ENCODE results near the gene MAMLD1.
"Not testable (repeated sequence)": the region's sequence is repeated elsewhere in the genome, so short reads cannot be mapped to it uniquely, and the experiment has no call there.

The MAMLD1 gene

DNA sequence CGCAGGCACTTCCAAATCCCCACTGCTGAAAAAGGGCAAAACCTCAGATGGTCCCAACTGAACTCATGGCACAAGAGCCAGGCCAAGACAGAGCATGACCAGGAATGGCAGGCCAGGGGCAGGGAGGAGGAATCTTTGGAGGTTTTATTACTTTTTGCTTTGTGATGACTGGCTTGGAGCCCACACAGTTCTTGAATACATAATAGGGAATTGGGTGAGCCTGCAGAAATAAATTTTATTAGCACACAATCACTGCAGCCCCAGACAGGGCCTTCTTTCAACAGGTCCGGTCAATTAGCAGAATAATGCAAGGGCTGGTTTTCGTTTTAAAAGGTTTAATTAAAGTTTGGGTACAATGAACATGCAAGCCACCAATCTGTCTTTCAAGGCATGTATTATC lies 23.4 kb upstream of the MAMLD1 start:
- Histone ChIP-seq H3K27me3 (no peaks in the 10 kb centered on the region), H3K4me3 (no peak overlapping the region), H3K4me2 (no peak overlapping the region), H3K4me1 (peaks cover 0 to 6% (median 0%) of the 10 kb centered on the region in 10 experiments; a peak in 3 of 20 replicates), H4K20me1 (no peaks in the 10 kb centered on the region), H3K9me3 (replicated peaks in 1 of 11) (no peaks in the 10 kb centered on the region; a peak in 1 of 22 replicates), H3K9ac (no peak overlapping the region), H3K27ac (no peak overlapping the region), H3K36me3 (no peaks in the 10 kb centered on the region)
- TF ChIP-seq Cebpa-rat (IDR thresholded peaks at IDR 0.05): no peak

DNA sequence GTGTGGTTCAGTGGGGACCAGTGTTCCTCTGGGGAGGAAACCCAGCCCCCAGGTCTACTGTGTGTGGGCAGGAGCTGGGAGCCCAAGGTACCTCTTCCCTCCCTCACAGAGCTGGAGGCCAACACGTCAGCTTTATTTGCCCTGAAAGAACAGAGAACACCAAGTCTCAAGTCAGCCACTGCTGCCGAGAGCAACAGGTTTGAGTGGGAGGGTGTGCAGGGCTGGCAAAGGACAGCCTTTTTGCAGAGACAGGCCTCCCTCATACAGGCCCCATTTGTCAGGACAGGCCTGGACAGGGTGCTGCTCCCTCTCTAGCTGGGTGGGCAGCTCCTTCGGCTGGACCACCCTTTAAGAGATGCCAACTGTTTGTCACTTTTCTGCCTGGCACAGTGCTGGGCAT lies 22.8 kb upstream of the MAMLD1 start:
- not testable (repeated sequence) for H3K27me3 ChIP-seq; H3K9me3 ChIP-seq (replicated peaks in 1 of 11); H4K20me1 ChIP-seq

DNA sequence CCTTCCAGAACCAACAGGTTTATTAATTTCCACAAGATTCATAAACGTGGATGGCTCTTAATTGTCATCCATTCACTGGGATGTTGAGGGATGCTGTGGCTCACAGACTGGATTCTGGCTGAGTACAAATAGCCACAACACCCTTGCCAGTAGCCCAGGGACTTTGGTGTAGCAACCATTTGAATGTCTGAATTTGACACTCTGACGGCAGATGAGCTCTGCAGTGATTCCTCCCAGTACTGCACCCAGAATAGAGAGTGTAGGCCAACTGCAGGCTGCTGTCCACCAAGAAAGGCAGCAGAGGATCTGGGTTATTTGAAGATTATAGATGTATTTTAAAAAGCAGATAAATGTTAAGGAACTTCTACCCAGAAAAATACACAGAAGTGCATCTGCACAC lies 15.6 kb upstream of the MAMLD1 start:
- no peaks in the 10 kb centered on the region for H3K36me3 ChIP-seq
- H4K20me1 ChIP-seq: no peaks in the 10 kb centered on the region
- no peak for TF ChIP-seq Cebpa-rat (IDR thresholded peaks at IDR 0.05)
- H3K27ac ChIP-seq: no peak overlapping the region
- H3K9ac ChIP-seq: no peak overlapping the region
- H3K4me2 ChIP-seq: no peak overlapping the region
- H3K9me3 ChIP-seq (replicated peaks in 1 of 11): no peaks in the 10 kb centered on the region; a peak in 1 of 22 replicates
- no peak overlapping the region for H3K4me3 ChIP-seq
- H3K4me1 ChIP-seq: peaks cover 0 to 6% (median 0%) of the 10 kb centered on the region in 10 experiments; a peak in 3 of 20 replicates
- no peaks in the 10 kb centered on the region for H3K27me3 ChIP-seq

More for the DNA sequence above, 22.8 kb upstream of the MAMLD1 start:
- H3K9ac ChIP-seq, H3K27ac ChIP-seq, H3K4me1 ChIP-seq, H3K36me3 ChIP-seq, H3K4me3 ChIP-seq, H3K4me2 ChIP-seq: not testable (repeated sequence)

DNA sequence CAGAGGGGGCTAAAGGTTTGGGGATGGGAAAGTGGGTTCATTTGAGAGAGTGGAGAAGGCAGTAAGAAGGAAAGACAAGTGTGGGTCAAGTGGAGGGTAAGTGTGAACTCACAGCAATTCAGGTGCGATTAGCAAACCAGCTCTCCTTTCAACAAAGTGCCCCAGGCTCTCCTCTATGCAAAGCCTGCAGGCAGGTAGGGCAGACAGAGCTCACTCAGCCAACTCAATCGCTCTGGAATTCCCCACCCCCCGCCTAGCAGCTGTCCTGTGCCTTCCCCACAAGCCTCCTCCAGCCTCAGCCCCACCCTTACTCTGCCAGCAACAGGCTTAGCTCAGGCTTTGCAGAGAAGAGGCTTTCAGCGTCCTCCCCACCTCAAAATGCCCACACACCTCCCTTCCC lies 14.8 kb upstream of the MAMLD1 start:
- Histone ChIP-seq H3K9ac (no peak overlapping the region), H3K27me3 (no peaks in the 10 kb centered on the region), H3K36me3 (no peaks in the 10 kb centered on the region), H3K4me2 (no peak overlapping the region), H3K4me3 (no peak overlapping the region), H3K4me1 (peaks cover 0 to 6% (median 0%) of the 10 kb centered on the region in 10 experiments; a peak in 3 of 20 replicates), H3K9me3 (replicated peaks in 1 of 11) (no peaks in the 10 kb centered on the region), H4K20me1 (no peaks in the 10 kb centered on the region), H3K27ac (no peak overlapping the region)
- TF ChIP-seq Cebpa-rat (IDR thresholded peaks at IDR 0.05): no peak

DNA sequence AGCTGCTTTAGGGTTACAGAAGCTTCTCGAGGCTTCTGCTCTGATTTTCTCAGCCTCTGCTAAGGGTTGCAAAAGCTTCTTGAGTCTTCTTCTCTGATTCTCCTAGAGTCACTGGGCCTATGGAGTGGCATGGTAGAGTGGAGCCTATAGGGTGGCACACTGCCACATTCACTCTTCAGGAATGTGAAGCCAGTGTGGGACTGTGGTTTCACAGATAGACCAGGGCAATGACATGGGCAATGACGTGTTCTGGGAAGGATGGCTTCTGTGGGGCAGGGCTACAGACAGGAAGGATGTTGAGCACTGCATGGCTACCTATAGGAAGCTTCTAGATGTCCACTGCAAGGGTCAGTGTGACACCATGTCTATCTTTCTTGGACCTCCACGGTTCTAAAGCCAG lies 11.0 kb upstream of the MAMLD1 start:
- Histone ChIP-seq H3K9me3 (replicated peaks in 1 of 11) (no peaks in the 10 kb centered on the region), H3K36me3 (no peaks in the 10 kb centered on the region), H3K27me3 (no peaks in the 10 kb centered on the region), H3K4me3 (no peak overlapping the region), H3K4me2 (no peak overlapping the region), H3K27ac (no peak overlapping the region), H3K9ac (no peak overlapping the region), H4K20me1 (no peaks in the 10 kb centered on the region), H3K4me1 (no peaks in the 10 kb centered on the region)
- no peak for TF ChIP-seq Cebpa-rat (IDR thresholded peaks at IDR 0.05)

DNA sequence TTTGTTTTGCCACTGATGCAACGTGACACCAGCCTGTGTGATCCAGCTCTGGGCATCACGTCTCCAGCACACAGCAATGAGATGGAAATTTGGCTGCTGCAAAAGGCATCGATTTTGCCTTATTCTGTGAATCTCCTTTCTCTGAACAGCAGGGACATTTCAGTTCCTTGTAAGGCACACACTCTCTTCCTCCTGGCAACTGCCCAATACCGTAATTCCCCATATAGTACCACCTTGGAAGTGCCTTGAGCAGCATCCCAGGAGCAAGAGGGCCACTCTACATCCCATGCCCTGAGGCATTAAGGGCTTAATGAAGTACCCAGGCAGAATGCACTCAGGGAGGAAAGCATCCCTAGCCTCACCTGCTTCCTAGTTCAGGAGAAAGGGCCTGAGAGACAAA lies 10.5 kb upstream of the MAMLD1 start:
- Histone ChIP-seq H3K4me2 (no peak overlapping the region), H3K36me3 (no peaks in the 10 kb centered on the region), H3K9me3 (replicated peaks in 1 of 11) (no peaks in the 10 kb centered on the region), H3K27me3 (no peaks in the 10 kb centered on the region), H3K27ac (no peak overlapping the region), H3K9ac (no peak overlapping the region), H4K20me1 (no peaks in the 10 kb centered on the region), H3K4me3 (no peak overlapping the region), H3K4me1 (no peaks in the 10 kb centered on the region)
- TF ChIP-seq Cebpa-rat (IDR thresholded peaks at IDR 0.05): no peak

DNA sequence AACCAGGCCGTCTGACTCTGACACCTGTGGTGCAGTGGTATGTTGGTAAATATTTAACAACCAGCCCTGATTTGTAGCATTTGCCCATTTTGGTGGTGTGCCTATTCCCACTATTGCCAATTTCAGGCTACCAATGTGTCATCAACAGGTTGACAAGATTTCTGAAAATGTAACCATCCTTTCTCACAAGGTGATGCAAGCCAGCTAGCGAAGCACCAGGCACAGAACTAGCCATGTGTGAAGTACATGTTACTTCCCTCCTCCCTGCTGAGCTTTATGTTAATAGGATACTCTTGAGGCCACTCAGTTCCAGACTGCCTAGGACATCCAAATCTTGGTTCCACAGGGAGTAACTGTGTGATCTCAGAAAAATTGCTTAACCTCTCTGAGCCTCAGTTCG lies 7.2 kb upstream of the MAMLD1 start:
- H3K36me3 ChIP-seq: no peaks in the 10 kb centered on the region
- no peak; a peak in 1 of 22 replicates for TF ChIP-seq Cebpa-rat (IDR thresholded peaks at IDR 0.05)
- H3K9ac ChIP-seq: no peak overlapping the region
- no peak overlapping the region for H3K4me2 ChIP-seq
- no peaks in the 10 kb centered on the region for H3K4me1 ChIP-seq
- H4K20me1 ChIP-seq: 0 out of 22 replicates have a peak, but pooled peaks cover 0 to under 1% (median 0%) of the 10 kb centered on the region in 11 experiments
- H3K27ac ChIP-seq: no peak overlapping the region
- H3K27me3 ChIP-seq: peaks cover 9 to 24% (median 19%) of the 10 kb centered on the region in 11 experiments
- peaks cover 0 to 3% (median 0%) of the 10 kb centered on the region in 11 experiments; a peak in 1 of 22 replicates for H3K9me3 ChIP-seq (replicated peaks in 1 of 11)
- no peak overlapping the region for H3K4me3 ChIP-seq

DNA sequence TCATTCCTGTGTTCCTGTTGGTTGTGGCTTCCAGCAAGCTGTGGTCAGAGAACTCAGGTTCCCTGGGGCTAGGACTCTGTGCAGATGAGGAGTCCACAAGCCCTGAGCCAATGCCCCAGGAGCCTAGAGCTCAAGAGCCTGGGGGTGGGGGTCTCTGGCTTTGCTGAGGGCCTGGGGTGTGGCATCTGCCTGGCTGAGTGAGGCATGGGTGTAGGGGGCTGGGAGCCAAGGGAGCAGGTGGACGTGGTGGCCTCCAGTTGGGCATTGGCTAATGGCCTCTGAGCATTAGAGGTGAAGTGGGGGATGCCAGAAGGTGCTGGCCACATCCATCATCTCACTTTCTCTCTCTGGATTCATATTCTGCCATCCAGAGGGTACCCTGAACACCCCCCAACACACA lies 5.3 kb upstream of the MAMLD1 start:
- no peak for TF ChIP-seq Cebpa-rat (IDR thresholded peaks at IDR 0.05)
- Histone ChIP-seq H3K36me3 (no peaks in the 10 kb centered on the region), H3K9me3 (replicated peaks in 1 of 11) (peaks cover 9 to 21% (median 14%) of the 10 kb centered on the region in 11 experiments; a peak in 20 of 22 replicates), H3K27ac (no peak overlapping the region), H3K27me3 (peaks cover 28 to 43% (median 38%) of the 10 kb centered on the region in 11 experiments), H3K4me3 (no peak overlapping the region), H3K9ac (no peak overlapping the region), H3K4me2 (no peak overlapping the region), H3K4me1 (peaks cover 0 to 6% (median 3%) of the 10 kb centered on the region in 10 experiments; a peak in 9 of 20 replicates), H4K20me1 (peaks cover 0 to 10% (median 0%) of the 10 kb centered on the region in 11 experiments; a peak in 3 of 22 replicates)

DNA sequence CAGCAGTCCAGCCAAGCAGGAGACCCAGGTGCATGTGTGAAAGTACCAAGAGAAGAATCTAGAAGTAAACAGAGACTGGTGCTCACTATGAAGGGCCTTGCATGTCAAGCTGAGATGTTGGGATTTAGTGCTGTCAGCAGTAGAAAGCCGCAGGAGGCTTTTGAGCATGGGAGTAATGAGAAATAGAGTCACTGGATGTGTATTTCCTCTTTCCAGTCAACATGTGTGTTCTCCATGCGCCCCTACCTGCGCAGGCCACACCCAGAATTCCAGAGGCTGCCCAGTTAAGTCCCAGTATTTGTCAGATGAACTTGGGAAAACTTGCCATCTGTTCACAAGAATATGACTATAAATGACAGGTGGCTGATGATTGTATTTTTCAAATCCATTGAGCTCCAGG lies 4.5 kb upstream of the MAMLD1 start:
- H3K4me2 ChIP-seq: no peak overlapping the region
- TF ChIP-seq Cebpa-rat (IDR thresholded peaks at IDR 0.05): no peak
- H3K36me3 ChIP-seq: no peaks in the 10 kb centered on the region
- H3K4me3 ChIP-seq: no peak overlapping the region
- H3K9ac ChIP-seq: no peak overlapping the region
- peaks cover 0 to 12% (median 3%) of the 10 kb centered on the region in 11 experiments; a peak in 8 of 22 replicates for H4K20me1 ChIP-seq
- peaks cover 18 to 30% (median 22%) of the 10 kb centered on the region in 11 experiments for H3K9me3 ChIP-seq (replicated peaks in 1 of 11)
- H3K4me1 ChIP-seq: peaks cover 0 to 12% (median 9%) of the 10 kb centered on the region in 10 experiments; a peak in 12 of 20 replicates
- no peak overlapping the region for H3K27ac ChIP-seq
- peaks cover 34 to 52% (median 46%) of the 10 kb centered on the region in 11 experiments for H3K27me3 ChIP-seq

DNA sequence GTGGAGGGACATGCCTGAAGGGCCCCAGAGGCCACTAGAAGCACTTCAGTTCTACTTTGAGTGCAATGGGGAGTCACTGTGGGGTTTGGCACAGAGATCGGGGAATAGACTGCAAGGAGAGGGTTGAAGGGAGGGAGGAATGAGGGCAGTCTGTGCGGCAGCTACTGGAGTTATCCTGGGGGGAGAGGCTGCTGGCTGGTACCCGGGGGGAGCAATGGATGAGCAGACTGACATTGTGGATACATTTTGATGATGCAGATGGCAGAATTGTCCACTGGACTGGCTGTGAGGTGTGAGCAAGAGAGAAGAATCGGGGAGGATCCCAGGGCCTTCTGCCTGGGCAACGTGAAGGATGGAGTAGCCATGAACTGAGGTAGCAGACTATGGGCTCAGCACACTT lies 2.8 kb upstream of the MAMLD1 start:
- no peak for TF ChIP-seq Cebpa-rat (IDR thresholded peaks at IDR 0.05)
- no peak overlapping the region for H3K4me3 ChIP-seq

More for the DNA sequence above, 2.8 kb upstream of the MAMLD1 start:
- peaks cover 0 to 22% (median 18%) of the 10 kb centered on the region in 10 experiments; a peak in 12 of 20 replicates for H3K4me1 ChIP-seq
- no peaks in the 10 kb centered on the region for H3K36me3 ChIP-seq
- peaks cover 46 to 66% (median 59%) of the 10 kb centered on the region in 11 experiments for H3K27me3 ChIP-seq
- no peak overlapping the region for H3K9ac ChIP-seq
- peaks cover 29 to 44% (median 31%) of the 10 kb centered on the region in 11 experiments for H3K9me3 ChIP-seq (replicated peaks in 1 of 11)
- H3K4me2 ChIP-seq: no peak overlapping the region
- peaks cover 0 to 21% (median 7%) of the 10 kb centered on the region in 11 experiments; a peak in 8 of 22 replicates for H4K20me1 ChIP-seq
- no peak overlapping the region for H3K27ac ChIP-seq

Data from BLaER1 treated with 17β-estradiol and CSF1 and Interleukin-3, amounts not matched to agents 10 nM and 100 nM (cell line).